Colonic mucosa (tissue), 4 donors: ENCODE data around the gene OR52E6. TPM values are rescaled to one million over a fixed set of nuclear protein-coding genes. Genes with fewer than 3 reads are reported as not detected.

Experiments used
- DNase-seq: peaks from one replicate; pipeline ENCODE4 v3.0.0-alpha.2; 2020
- H3K27ac ChIP-seq: fragments of 200-600 bp; one replicate; pipeline ENCODE4 v1.8.0; 2021
- H3K27me3 ChIP-seq: fragments of 200-600 bp; one replicate; pipeline ENCODE4 v1.8.0; 2021
- H3K36me3 ChIP-seq: fragments of 200-600 bp; one replicate; pipeline ENCODE4 v1.8.0; 2021
- H3K4me1 ChIP-seq: fragments of 200-600 bp; one replicate; pipeline ENCODE4 v1.8.0; 2021; ENCODE audit warnings: mild to moderate bottlenecking
- H3K4me3 ChIP-seq: fragments of 200-600 bp; one replicate; pipeline ENCODE4 v1.8.0; 2021
- H3K9ac ChIP-seq, 2 donors: one replicate each; pipeline ENCODE4 v1.7.0; 2013; ENCODE audit warnings: control low read depth in 2 of 2, low read depth in 2 of 2, low read length in 2 of 2
- H3K9me3 ChIP-seq: fragments of 200-600 bp; one replicate; pipeline ENCODE4 v1.8.0; 2021
- CTCF ChIP-seq: fragments of 200-600 bp; IDR thresholded peaks from one replicate; pipeline ENCODE4 v1.8.0; 2022; ENCODE audit warnings: antibody characterized with exemption, mild to moderate bottlenecking
- intact Hi-C: fragments of 100-400 bp; cut with DNase I; formaldehyde crosslinking; loops from one replicate; pipeline ENCODE4 v1.14.1; 2022
- total RNA-seq, 2 donors: library from RNA; stranded (reverse); fragmentation: NEBNext Ultra II Directional in 1 of 2; extraction: Animal tissue kit (Norgen Biotek cat#: 25700) in 1 of 2; gene quantifications; one replicate each; pipeline ENCODE4 v1.2.1, GENCODE V29; 2021
- donor health status: healthy.
- donor health status: DM: no; HTN: no; CAD: no.
- donor health status: DM: no; HTN: no; CAD: no.

OR52E6 gene
- total RNA-seq, 2 donors from 2014 or later: not detected

- H3K9me3 ChIP-seq: no peaks in the 10 kb centered on the region
- H3K4me3 ChIP-seq: no peak within 1 kb of the TSS
- no peak within 1 kb of the TSS for H3K27ac ChIP-seq
- intact Hi-C loops: no loop called here
- no peak within 1 kb of the TSS for H3K9ac ChIP-seq
- DNase-seq: no peak
- no peak for TF ChIP-seq CTCF
- H3K27me3 ChIP-seq: no peaks in the 10 kb centered on the region
- no peaks in the 10 kb centered on the region for H3K4me1 ChIP-seq
- no peaks in the 10 kb centered on the region for H3K36me3 ChIP-seq
Measured at GRCh38 chr11:5880329-5880728, 38.6 kb upstream of the OR52E6 start, which contains the start of gene OR52E4. OR52E4 (plus strand) TSS chr11:5880629; CDS start chr11:5884293, 3,664 bp downstream.

GRCh38 chr11:5878564-5878963, 36.9 kb upstream of the OR52E6 start:
- Histone ChIP-seq H3K4me1 (no peaks in the 10 kb centered on the region), H3K4me3 (no peak overlapping the region), H3K27me3 (no peaks in the 10 kb centered on the region), H3K27ac (no peak overlapping the region), H3K36me3 (no peaks in the 10 kb centered on the region), H3K9me3 (no peaks in the 10 kb centered on the region), H3K9ac (no peak overlapping the region)
- TF ChIP-seq CTCF: no peak
- intact Hi-C loops: no loop called here
- DNase-seq: no peak

- intact Hi-C loops: no loop called here
- Histone ChIP-seq H3K4me3 (no peak overlapping the region), H3K9ac (no peak overlapping the region), H3K27me3 (no peaks in the 10 kb centered on the region), H3K36me3 (no peaks in the 10 kb centered on the region), H3K9me3 (no peaks in the 10 kb centered on the region), H3K4me1 (no peaks in the 10 kb centered on the region), H3K27ac (no peak overlapping the region)
- DNase-seq: no peak
- no peak for TF ChIP-seq CTCF
Measured at GRCh38 chr11:5865826-5866225, 24.1 kb upstream of the OR52E6 start.

- Histone ChIP-seq H3K4me1 (no peaks in the 10 kb centered on the region), H3K27me3 (no peaks in the 10 kb centered on the region), H3K27ac (no peak within 1 kb of the TSS), H3K36me3 (no peaks in the 10 kb centered on the region), H3K9ac (no peak within 1 kb of the TSS), H3K4me3 (no peak within 1 kb of the TSS), H3K9me3 (no peaks in the 10 kb centered on the region)
- TF ChIP-seq CTCF: no peak
- intact Hi-C loops: no loop called here
- DNase-seq: no peak
Measured at GRCh38 chr11:5857590-5857989, 15.9 kb upstream of the OR52E6 start, which contains the start of gene OR52E8. OR52E8 (minus strand) TSS chr11:5857690; CDS start chr11:5857690, 0 bp downstream.

- DNase-seq: no peak
- Histone ChIP-seq H3K4me3 (no peak overlapping the region), H3K4me1 (no peaks in the 10 kb centered on the region), H3K36me3 (no peaks in the 10 kb centered on the region), H3K9me3 (no peaks in the 10 kb centered on the region), H3K9ac (no peak overlapping the region), H3K27me3 (no peaks in the 10 kb centered on the region), H3K27ac (no peak overlapping the region)
- no peak for TF ChIP-seq CTCF
- intact Hi-C loops: no loop called here
Measured at GRCh38 chr11:5851002-5851401, 9.3 kb upstream of the OR52E6 start.
